Activated naive CD4-positive, alpha-beta T cell treated with anti-CD3 and anti-CD28 coated beads, Interleukin-2, amount 10 ng/mL, durations not matched to agents 7 days and 5 days (primary cell): ENCODE results near the gene PSMC5.
"Not testable (repeated sequence)": the region's sequence is repeated elsewhere in the genome, so short reads cannot be mapped to it uniquely, and the experiment has no call there.

ENCODE experiments used
- CTCF ChIA-PET: fragments of 350-600 bp; sonication (Branson Sonifier 250); formaldehyde crosslinking; loops from one replicate; lab custom pipeline; 2021; ENCODE audit warnings: antibody characterized with exemption; lab: Charles Lee
- DNase-seq: peaks from one replicate; pipeline ENCODE4 v3.0.0-alpha.2; 2020
- H3K27ac Mint-ChIP-seq: one replicate; pipeline ENCODE4 v1.8.0; 2021; ENCODE audit warnings: mild to moderate bottlenecking, moderate library complexity, mixed read lengths
- H3K27me3 Mint-ChIP-seq: one replicate; pipeline ENCODE4 v1.8.0; 2021; ENCODE audit warnings: mild to moderate bottlenecking, mixed read lengths
- H3K36me3 Mint-ChIP-seq: one replicate; pipeline ENCODE4 v1.8.0; 2021; ENCODE audit warnings: mixed read lengths
- H3K4me1 Mint-ChIP-seq: one replicate; pipeline ENCODE4 v1.8.0; 2021; ENCODE audit warnings: mixed read lengths
- H3K4me3 Mint-ChIP-seq: one replicate; pipeline ENCODE4 v1.8.0; 2021; ENCODE audit warnings: mild to moderate bottlenecking, moderate library complexity, mixed read lengths
- H3K9me3 Mint-ChIP-seq: one replicate; pipeline ENCODE4 v1.8.0; 2021; ENCODE audit warnings: mixed read lengths

PSMC5 gene

GRCh38 chr17:63827002-63827800 lies at the start of gene PSMC5, which contains the start of gene FTSJ3:
Gene PSMC5, plus strand, starts transcription at chr17:63827431. Its CDS starts 60 bp downstream, at chr17:63827491.
Gene FTSJ3, minus strand, starts transcription at chr17:63827663. Its CDS starts 761 bp downstream, at chr17:63826902.
- H3K36me3 Mint-ChIP-seq = peaks cover 80% of the 10 kb centered on the region
- H3K27ac Mint-ChIP-seq = peak within 1 kb of the TSS; percentile 96
- H3K27me3 Mint-ChIP-seq = no peaks in the 10 kb centered on the region
- CTCF ChIA-PET = interaction anchor here (1.0 to 1.1 kb wide), 2 partner anchors 10 to 12 kb away, joined by 4 to 5 read pairs; no protein-coding TSS in a partner anchor
- H3K4me1 Mint-ChIP-seq = peaks cover 80% of the 10 kb centered on the region
- H3K4me3 Mint-ChIP-seq = peak within 1 kb of the TSS; percentile 87
- H3K9me3 Mint-ChIP-seq = no peaks in the 10 kb centered on the region
- DNase-seq = peak; percentile 98

- Mint-ChIP-seq H3K4me3 (no peak overlapping the region), H3K4me1 (peaks cover 58% of the 10 kb centered on the region), H3K36me3 (peaks cover 35% of the 10 kb centered on the region), H3K27me3 (no peaks in the 10 kb centered on the region), H3K9me3 (no peaks in the 10 kb centered on the region), H3K27ac (no peak overlapping the region)
- CTCF ChIA-PET = no interaction called here
- DNase-seq = no peak
Observed at GRCh38 chr17:63780507-63780906, 46.7 kb upstream of the PSMC5 start.

- Mint-ChIP-seq H3K36me3 (peaks cover 34% of the 10 kb centered on the region), H3K4me1 (peaks cover 57% of the 10 kb centered on the region), H3K9me3 (no peaks in the 10 kb centered on the region), H3K27ac (no peak overlapping the region), H3K4me3 (no peak overlapping the region), H3K27me3 (no peaks in the 10 kb centered on the region)
- no peak for DNase-seq
- CTCF ChIA-PET = no interaction called here
Observed at GRCh38 chr17:63780928-63781327, 46.3 kb upstream of the PSMC5 start.

GRCh38 chr17:63783522-63783921 lies 43.7 kb upstream of the PSMC5 start:
- Mint-ChIP-seq H3K27me3 (no peaks in the 10 kb centered on the region), H3K36me3 (peaks cover 32% of the 10 kb centered on the region), H3K9me3 (no peaks in the 10 kb centered on the region), H3K27ac (no peak overlapping the region), H3K4me1 (peaks cover 37% of the 10 kb centered on the region), H3K4me3 (no peak overlapping the region)
- CTCF ChIA-PET = interaction anchor here (1.2 to 1.7 kb wide), 4 partner anchors 8 to 85 kb away, joined by 3 to 7 read pairs (median 4); partner anchors contain the start of genes CCDC47 and DDX42
- DNase-seq = no peak

- no peak overlapping the region for H3K27ac Mint-ChIP-seq
- CTCF ChIA-PET = no interaction called here
Observed at GRCh38 chr17:63785556-63785955, 41.7 kb upstream of the PSMC5 start.

GRCh38 chr17:63786117-63786516 lies 41.1 kb upstream of the PSMC5 start:
- no peaks in the 10 kb centered on the region for H3K9me3 Mint-ChIP-seq
- peaks cover 29% of the 10 kb centered on the region for H3K36me3 Mint-ChIP-seq
- peaks cover 21% of the 10 kb centered on the region for H3K4me1 Mint-ChIP-seq
- DNase-seq = no peak
- no peaks in the 10 kb centered on the region for H3K27me3 Mint-ChIP-seq
- H3K4me3 Mint-ChIP-seq = no peak overlapping the region
- CTCF ChIA-PET = no interaction called here
- H3K27ac Mint-ChIP-seq = no peak overlapping the region

More at GRCh38 chr17:63785556-63785955, 41.7 kb upstream of the PSMC5 start:
- H3K4me1 Mint-ChIP-seq = peaks cover 24% of the 10 kb centered on the region
- no peaks in the 10 kb centered on the region for H3K9me3 Mint-ChIP-seq
- no peak overlapping the region for H3K4me3 Mint-ChIP-seq
- H3K27me3 Mint-ChIP-seq = no peaks in the 10 kb centered on the region
- DNase-seq = no peak
- peaks cover 29% of the 10 kb centered on the region for H3K36me3 Mint-ChIP-seq

- peaks cover 27% of the 10 kb centered on the region for H3K36me3 Mint-ChIP-seq
- no peaks in the 10 kb centered on the region for H3K9me3 Mint-ChIP-seq
- CTCF ChIA-PET = interaction anchor here (1.0 kb wide), 1 partner anchor 12 kb away, joined by 3 read pairs; no protein-coding TSS in a partner anchor
- H3K4me1 Mint-ChIP-seq = peaks cover 18% of the 10 kb centered on the region
- H3K27ac Mint-ChIP-seq = no peak overlapping the region
- DNase-seq = no peak
- no peak overlapping the region for H3K4me3 Mint-ChIP-seq
- no peaks in the 10 kb centered on the region for H3K27me3 Mint-ChIP-seq
Observed at GRCh38 chr17:63786971-63787711, 40.1 kb upstream of the PSMC5 start.

- no peaks in the 10 kb centered on the region for H3K27me3 Mint-ChIP-seq
- H3K9me3 Mint-ChIP-seq = no peaks in the 10 kb centered on the region
- H3K27ac Mint-ChIP-seq = no peak overlapping the region
- H3K4me1 Mint-ChIP-seq = peaks cover 3% of the 10 kb centered on the region
- H3K36me3 Mint-ChIP-seq = peaks cover 32% of the 10 kb centered on the region
- no peak for DNase-seq
- CTCF ChIA-PET = no interaction called here
- no peak overlapping the region for H3K4me3 Mint-ChIP-seq
Observed at GRCh38 chr17:63790057-63790456, 37.2 kb upstream of the PSMC5 start.

- Mint-ChIP-seq H3K36me3 (peaks cover 43% of the 10 kb centered on the region), H3K9me3 (no peaks in the 10 kb centered on the region), H3K4me3 (no peak overlapping the region), H3K27me3 (no peaks in the 10 kb centered on the region), H3K4me1 (no peaks in the 10 kb centered on the region), H3K27ac (peak overlapping the region; percentile 45)
- no peak for DNase-seq
- CTCF ChIA-PET = interaction anchor here (0.6 to 0.9 kb wide), 2 partner anchors 13 to 94 kb away, joined by 3 read pairs; no protein-coding TSS in a partner anchor
Observed at GRCh38 chr17:63792055-63792729, 35.0 kb upstream of the PSMC5 start.

- not testable (repeated sequence) for H3K27me3 Mint-ChIP-seq, H3K4me1 Mint-ChIP-seq, H3K9me3 Mint-ChIP-seq, H3K27ac Mint-ChIP-seq, DNase-seq, H3K4me3 Mint-ChIP-seq
- peaks cover 50% of the 10 kb centered on the region for H3K36me3 Mint-ChIP-seq
- CTCF ChIA-PET = interaction anchor here (1.3 kb wide), 1 partner anchor 32 kb away, joined by 3 read pairs; no protein-coding TSS in a partner anchor
Observed at GRCh38 chr17:63796375-63796774, 30.9 kb upstream of the PSMC5 start.

- peaks cover 50% of the 10 kb centered on the region for H3K36me3 Mint-ChIP-seq
- H3K4me3 Mint-ChIP-seq = no peak overlapping the region
- peaks cover 2% of the 10 kb centered on the region for H3K4me1 Mint-ChIP-seq
- no peak for DNase-seq
- H3K27ac Mint-ChIP-seq = no peak overlapping the region
- no peaks in the 10 kb centered on the region for H3K27me3 Mint-ChIP-seq
- CTCF ChIA-PET = interaction anchor here (0.6 to 0.8 kb wide), 2 partner anchors 22 to 36 kb away, joined by 3 read pairs; no protein-coding TSS in a partner anchor
- no peaks in the 10 kb centered on the region for H3K9me3 Mint-ChIP-seq
Observed at GRCh38 chr17:63798572-63799106, 28.6 kb upstream of the PSMC5 start.

GRCh38 chr17:63800783-63801182 lies 26.4 kb upstream of the PSMC5 start:
- Mint-ChIP-seq H3K9me3 (no peaks in the 10 kb centered on the region), H3K27ac (no peak overlapping the region), H3K4me3 (no peak overlapping the region), H3K36me3 (peaks cover 44% of the 10 kb centered on the region), H3K27me3 (no peaks in the 10 kb centered on the region), H3K4me1 (peaks cover 2% of the 10 kb centered on the region)
- CTCF ChIA-PET = no interaction called here
- DNase-seq = no peak

GRCh38 chr17:63804328-63804727 lies 22.9 kb upstream of the PSMC5 start:
- no peak overlapping the region for H3K4me3 Mint-ChIP-seq
- H3K9me3 Mint-ChIP-seq = no peaks in the 10 kb centered on the region
- H3K36me3 Mint-ChIP-seq = peaks cover 58% of the 10 kb centered on the region
- peaks cover under 1% of the 10 kb centered on the region for H3K4me1 Mint-ChIP-seq
- H3K27me3 Mint-ChIP-seq = no peaks in the 10 kb centered on the region
- no peak overlapping the region for H3K27ac Mint-ChIP-seq
- DNase-seq = no peak
- CTCF ChIA-PET = no interaction called here
